Peyer's patch (tissue), 4 donors: ENCODE results near the gene TBC1D22B. TPM values are rescaled to one million over a fixed set of nuclear protein-coding genes. Genes with fewer than 3 reads are reported as not detected.

Experiments used
- DNase-seq, 3 donors: peaks; one replicate each; pipeline ENCODE4 v3.0.0-alpha.2; 2017 to 2019
- H3K27ac ChIP-seq, 4 donors: fragments of 200-600 bp; sonication (generic); one replicate each; pipeline ENCODE4 v1.5.1; 2016 to 2019
- H3K27me3 ChIP-seq, 2 donors: fragments of 200-600 bp; sonication (generic); one replicate each; pipeline ENCODE4 v1.5.1; 2019
- H3K36me3 ChIP-seq, 3 donors: fragments of 200-600 bp; sonication (generic); one replicate each; pipeline ENCODE4 v1.5.1; 2016 to 2019
- H3K4me1 ChIP-seq, 4 donors: fragments of 200-600 bp; sonication (generic); one replicate each; pipeline ENCODE4 v1.5.1; 2016 to 2019
- H3K4me3 ChIP-seq, 4 donors: fragments of 200-600 bp; sonication (generic); 1 replicate in 3 of 4; 2 replicates in 1 of 4; pipeline ENCODE4 v1.5.1; 2016 to 2019; ENCODE audit warnings: mild to moderate bottlenecking in 1 of 4
- H3K9me3 ChIP-seq, 4 donors: fragments of 200-600 bp; sonication (generic); one replicate each; pipeline ENCODE4 v1.5.1; 2016 to 2019; ENCODE audit warnings: mild to moderate bottlenecking in 1 of 4
- CTCF ChIP-seq, 6 experiments: fragments of 450-650 bp in 4 of 6; fragments of 200-600 bp in 2 of 6; sonication (generic) in 1 of 6; IDR thresholded peaks; one replicate each; pipeline ENCODE4 v1.5.1; 2017 to 2019; ENCODE audit warnings: antibody characterized with exemption in 6 of 6, mild to moderate bottlenecking in 3 of 6, moderate library complexity in 1 of 6
- POLR2A ChIP-seq, 2 donors: fragments of 450-650 bp; IDR thresholded peaks; one replicate each; pipeline ENCODE4 v1.5.1; 2017; ENCODE audit warnings: antibody characterized with exemption in 2 of 2, mild to moderate bottlenecking in 2 of 2, moderate library complexity in 2 of 2
- total RNA-seq, 4 donors: library from RNA; depleted of rRNA; stranded (reverse); fragments of >200 nt; gene quantifications; one replicate each; pipeline ENCODE4 v1.1.0, GENCODE V29; 2016

The TBC1D22B gene
- total RNA-seq, 4 donors from 2014 or later: 12.4 to 23.3 (median 19.0) TPM

DNA sequence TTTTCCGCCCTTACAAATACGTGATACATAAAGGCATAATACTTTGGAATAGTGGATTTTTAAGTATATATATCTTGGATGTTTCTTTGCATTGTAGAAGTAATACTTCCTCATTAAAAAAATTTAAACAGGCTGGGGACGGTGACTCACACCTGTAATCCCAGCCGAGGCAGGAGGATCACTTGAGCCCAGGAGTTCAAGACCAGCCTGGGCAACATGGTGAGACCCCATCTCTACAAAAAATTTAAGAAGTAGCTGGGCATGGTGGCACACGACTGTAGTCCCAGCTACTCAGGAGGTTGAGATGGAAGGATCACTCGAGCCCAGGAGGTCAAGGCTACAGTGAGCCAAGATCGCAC lies 57.6 kb downstream of the TBC1D22B start:
- no peaks in the 10 kb centered on the region for H3K9me3 ChIP-seq
- no peak overlapping the region for H3K27ac ChIP-seq
- peaks cover 0 to 81% (median 0%) of the 10 kb centered on the region in 3 donors for H3K36me3 ChIP-seq
- H3K4me3 ChIP-seq: no peak overlapping the region
- no peaks in the 10 kb centered on the region for H3K27me3 ChIP-seq
- no peak for DNase-seq
- H3K4me1 ChIP-seq: no peaks in the 10 kb centered on the region
- no peak for TF ChIP-seq POLR2A (IDR thresholded peaks at IDR 0.05)
- no peak for TF ChIP-seq CTCF (IDR thresholded peaks at IDR 0.05)

- Histone ChIP-seq H3K4me1 (no peaks in the 10 kb centered on the region), H3K4me3 (no peak overlapping the region), H3K36me3 (peaks cover 0 to 89% (median 0%) of the 10 kb centered on the region in 3 donors), H3K27me3 (no peaks in the 10 kb centered on the region), H3K27ac (no peak overlapping the region), H3K9me3 (no peaks in the 10 kb centered on the region)
- DNase-seq: no peak
- no peak for TF ChIP-seq POLR2A (IDR thresholded peaks at IDR 0.05)
- no peak for TF ChIP-seq CTCF (IDR thresholded peaks at IDR 0.05)
These were observed 58.5 kb downstream of the TBC1D22B start for GRCh38 chr6:37316071-37316470.

DNA sequence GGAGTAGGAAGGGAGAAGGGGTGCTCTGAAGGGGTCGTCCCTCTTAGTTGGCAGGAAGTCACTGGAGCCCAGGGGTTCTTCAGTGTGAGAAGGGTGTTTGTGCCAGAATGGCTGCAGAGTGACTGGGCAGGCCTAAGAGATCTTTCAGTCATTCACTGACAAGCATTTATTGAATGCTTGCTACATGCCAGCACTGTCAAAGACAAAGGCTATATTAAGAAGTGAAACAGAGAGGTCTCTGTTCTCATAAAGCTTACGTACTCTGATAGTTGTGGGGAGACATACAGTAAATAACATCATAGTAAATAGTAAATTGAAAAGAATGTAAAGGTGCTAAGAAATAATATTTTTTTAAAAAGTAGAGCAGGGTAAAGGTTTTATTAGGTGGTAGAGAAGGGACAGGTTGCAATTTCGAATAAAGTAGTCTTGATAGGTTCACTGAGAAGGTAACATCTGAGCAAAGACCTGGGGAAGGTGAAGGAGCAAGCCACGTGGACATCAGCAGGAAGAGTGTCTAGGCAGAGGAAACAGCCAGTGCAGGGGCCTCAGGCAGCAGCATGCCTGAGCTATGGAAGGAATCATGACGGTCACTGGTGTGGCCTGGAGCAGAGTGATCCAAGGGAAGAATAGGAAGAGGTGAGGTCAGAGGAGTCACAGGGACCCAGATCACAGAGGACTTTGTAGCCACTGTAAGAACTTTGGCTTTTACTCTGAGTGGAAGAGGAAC lies 59.9 kb downstream of the TBC1D22B start:
- Histone ChIP-seq H3K27me3 (no peaks in the 10 kb centered on the region), H3K36me3 (peaks cover 0 to 96% (median 0%) of the 10 kb centered on the region in 3 donors), H3K4me3 (no peak overlapping the region), H3K4me1 (no peaks in the 10 kb centered on the region), H3K9me3 (no peaks in the 10 kb centered on the region), H3K27ac (no peak overlapping the region)
- TF ChIP-seq CTCF (IDR thresholded peaks at IDR 0.05) (no peak), POLR2A (IDR thresholded peaks at IDR 0.05) (no peak)
- DNase-seq: no peak

- Histone ChIP-seq H3K4me3 (no peak overlapping the region), H3K9me3 (no peaks in the 10 kb centered on the region), H3K36me3 (peaks cover 0 to 80% (median 0%) of the 10 kb centered on the region in 3 donors), H3K4me1 (peaks cover 0 to 13% (median 1%) of the 10 kb centered on the region in 4 donors), H3K27me3 (no peaks in the 10 kb centered on the region), H3K27ac (no peak overlapping the region)
- DNase-seq: no peak
- TF ChIP-seq CTCF (IDR thresholded peaks at IDR 0.05): no peak
These were observed 61.6 kb downstream of the TBC1D22B start for GRCh38 chr6:37319156-37319555.

DNA sequence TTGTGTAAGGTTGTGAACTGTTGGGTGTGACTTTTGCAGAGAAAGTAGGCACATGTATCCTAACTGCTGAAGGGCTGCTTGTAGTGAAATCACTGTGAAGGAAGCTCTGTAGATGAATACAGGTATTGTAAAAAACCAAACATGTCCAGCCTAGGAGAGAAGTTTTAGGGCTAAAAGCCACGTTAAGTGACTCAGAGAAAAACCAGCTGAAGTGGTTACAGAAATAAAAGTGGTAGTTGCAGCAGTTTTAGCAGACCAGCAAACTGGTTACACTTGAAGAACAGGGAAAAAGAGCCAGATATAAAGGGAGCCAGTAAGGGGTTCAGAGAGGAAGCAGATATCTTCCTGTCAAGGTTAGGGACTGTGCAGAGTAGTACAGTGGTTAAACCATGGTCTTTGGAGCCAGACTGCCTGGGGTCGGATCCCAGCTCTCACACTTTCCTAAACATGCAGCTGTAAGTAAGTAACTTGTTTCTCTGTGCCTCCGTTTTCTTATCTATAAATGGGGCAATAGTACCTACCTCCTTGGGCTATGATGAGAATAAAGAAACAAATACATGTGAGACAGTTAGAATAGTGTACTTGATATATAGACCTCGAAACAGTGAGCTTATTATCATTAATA lies 62.4 kb downstream of the TBC1D22B start:
- TF ChIP-seq POLR2A (IDR thresholded peaks at IDR 0.05) (no peak), CTCF (IDR thresholded peaks at IDR 0.05) (no peak)
- Histone ChIP-seq H3K27me3 (no peaks in the 10 kb centered on the region), H3K4me3 (no peak overlapping the region), H3K27ac (no peak overlapping the region), H3K36me3 (peaks cover 0 to 72% (median 0%) of the 10 kb centered on the region in 3 donors), H3K4me1 (peaks cover 0 to 16% (median 3%) of the 10 kb centered on the region in 4 donors), H3K9me3 (no peaks in the 10 kb centered on the region)
- no peak for DNase-seq
